Measurements from ENCODE around the gene CREB5.

- TF ChIP-seq, protein P1, sequence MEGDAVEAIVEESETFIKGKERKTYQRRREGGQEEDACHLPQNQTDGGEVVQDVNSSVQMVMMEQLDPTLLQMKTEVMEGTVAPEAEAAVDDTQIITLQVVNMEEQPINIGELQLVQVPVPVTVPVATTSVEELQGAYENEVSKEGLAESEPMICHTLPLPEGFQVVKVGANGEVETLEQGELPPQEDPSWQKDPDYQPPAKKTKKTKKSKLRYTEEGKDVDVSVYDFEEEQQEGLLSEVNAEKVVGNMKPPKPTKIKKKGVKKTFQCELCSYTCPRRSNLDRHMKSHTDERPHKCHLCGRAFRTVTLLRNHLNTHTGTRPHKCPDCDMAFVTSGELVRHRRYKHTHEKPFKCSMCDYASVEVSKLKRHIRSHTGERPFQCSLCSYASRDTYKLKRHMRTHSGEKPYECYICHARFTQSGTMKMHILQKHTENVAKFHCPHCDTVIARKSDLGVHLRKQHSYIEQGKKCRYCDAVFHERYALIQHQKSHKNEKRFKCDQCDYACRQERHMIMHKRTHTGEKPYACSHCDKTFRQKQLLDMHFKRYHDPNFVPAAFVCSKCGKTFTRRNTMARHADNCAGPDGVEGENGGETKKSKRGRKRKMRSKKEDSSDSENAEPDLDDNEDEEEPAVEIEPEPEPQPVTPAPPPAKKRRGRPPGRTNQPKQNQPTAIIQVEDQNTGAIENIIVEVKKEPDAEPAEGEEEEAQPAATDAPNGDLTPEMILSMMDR (conservative IDR thresholded peaks at IDR 0.05; ENCODE audit: low read length): no peak
- TF ChIP-seq EZH2phosphoT487 (IDR thresholded peaks at IDR 0.05; ENCODE audit: borderline replicate concordance): no peak
Observed at GRCh38 chr7:28509251-28510025, 97.1 kb downstream of the CREB5 start.

All from Loucy (cell line).